GM19372 (cell line): ENCODE data around the gene MAGEA10.
"Not testable (repeated sequence)": the region's sequence is repeated elsewhere in the genome, so short reads cannot be mapped to it uniquely, and the experiment has no call there.

Experiments used
- ATAC-seq: cut with Tn5 transposase; IDR thresholded peaks from one replicate; pipeline ENCODE4 v1.9.1; 2021; ENCODE audit warnings: mild to moderate bottlenecking, low read depth, moderate library complexity; ENCODE audit not compliant: unreplicated experiment

The MAGEA10 gene

GRCh38 chrX:152138388-152138784, at the start of gene MAGEA10:
Gene MAGEA10, minus strand, starts transcription at chrX:152138577. Its CDS starts 2,957 bp downstream, at chrX:152135620.
- no peak for ATAC-seq

DNA sequence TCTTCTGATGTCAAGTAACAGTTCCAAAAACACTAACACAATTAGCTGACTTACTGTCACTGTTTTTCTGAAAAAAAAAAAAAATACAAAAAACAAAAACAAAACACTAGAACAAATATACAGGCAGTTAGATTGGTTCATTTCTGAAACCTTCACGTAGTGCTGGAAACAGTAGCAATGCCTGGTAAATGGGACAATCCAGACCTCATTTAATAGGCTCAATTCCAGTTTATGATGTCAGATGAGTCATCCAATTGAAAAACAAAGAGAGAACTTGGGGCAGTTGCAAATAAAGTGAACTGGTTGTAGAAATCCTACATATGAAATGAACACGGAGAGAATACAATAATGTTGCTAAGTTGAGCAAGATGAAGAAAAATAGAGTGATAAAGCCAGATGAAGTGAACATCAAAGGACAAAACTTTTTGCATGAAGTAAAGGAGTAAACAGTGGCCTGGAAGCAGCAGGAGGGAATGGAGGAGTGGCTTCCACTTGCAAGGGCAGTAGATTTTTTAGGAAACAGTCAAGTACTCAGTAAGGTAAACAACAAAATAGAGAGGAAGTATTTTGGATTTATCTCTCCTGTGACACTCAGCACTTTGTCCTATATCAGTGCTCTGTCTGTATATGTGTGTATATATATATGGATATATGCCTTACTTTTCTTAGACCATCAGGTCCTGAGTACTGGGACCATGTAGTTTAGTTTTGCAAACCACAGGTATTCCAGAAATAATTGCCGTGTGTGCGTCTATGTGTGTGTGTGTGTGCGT, 39.3 kb upstream of the MAGEA10 start:
- ATAC-seq = no peak

- no peak for ATAC-seq
These were observed 38.7 kb upstream of the MAGEA10 start for GRCh38 chrX:152177052-152177451.

- ATAC-seq = not testable (repeated sequence)
These were observed 37.5 kb upstream of the MAGEA10 start for GRCh38 chrX:152175892-152176291.

- not testable (repeated sequence) for ATAC-seq
These were observed 35.5 kb upstream of the MAGEA10 start for GRCh38 chrX:152173923-152174322.

DNA sequence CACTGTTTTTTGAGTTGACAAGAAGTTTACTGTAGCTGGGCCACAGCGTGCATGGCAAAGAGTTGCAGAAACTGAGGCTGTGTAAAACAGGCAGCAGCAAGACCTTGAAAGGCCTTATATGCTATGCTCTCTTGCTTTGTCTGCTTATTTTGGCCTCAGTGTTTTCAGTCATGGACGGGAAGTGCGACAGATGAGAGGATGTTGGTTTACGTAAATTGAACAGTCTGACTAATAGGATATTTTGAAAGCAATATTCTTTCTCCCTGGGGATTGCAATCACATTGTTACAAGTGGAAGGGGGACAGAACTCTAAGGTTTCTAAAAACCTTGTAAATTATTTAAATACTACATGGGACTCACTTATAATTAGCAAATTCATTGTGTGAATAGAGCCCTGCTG, 32.2 kb upstream of the MAGEA10 start:
- ATAC-seq = no peak

- ATAC-seq = no peak
These were observed 26.8 kb upstream of the MAGEA10 start for GRCh38 chrX:152165033-152165743.

DNA sequence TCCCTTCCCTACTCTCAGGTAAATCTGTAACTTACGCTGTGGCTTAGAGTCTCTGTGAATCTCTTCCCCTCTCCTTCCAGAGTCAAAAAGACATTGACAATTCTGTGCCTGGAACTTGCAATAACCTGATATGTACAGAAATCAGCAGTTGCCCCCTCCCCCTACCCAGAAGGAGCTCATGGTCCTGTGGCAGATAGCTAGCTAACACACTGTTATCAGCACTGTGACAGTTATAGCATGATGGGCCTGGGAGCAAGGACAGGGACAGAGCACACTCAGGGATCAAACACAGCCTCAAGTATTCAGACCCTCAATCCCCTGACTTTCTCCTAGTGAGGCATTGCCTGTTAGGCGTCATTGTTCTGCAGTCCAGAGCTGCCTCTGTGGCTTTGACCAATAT, 18.7 kb upstream of the MAGEA10 start:
- no peak for ATAC-seq

- ATAC-seq = no peak
These were observed 17.5 kb upstream of the MAGEA10 start for GRCh38 chrX:152155766-152156310.

DNA sequence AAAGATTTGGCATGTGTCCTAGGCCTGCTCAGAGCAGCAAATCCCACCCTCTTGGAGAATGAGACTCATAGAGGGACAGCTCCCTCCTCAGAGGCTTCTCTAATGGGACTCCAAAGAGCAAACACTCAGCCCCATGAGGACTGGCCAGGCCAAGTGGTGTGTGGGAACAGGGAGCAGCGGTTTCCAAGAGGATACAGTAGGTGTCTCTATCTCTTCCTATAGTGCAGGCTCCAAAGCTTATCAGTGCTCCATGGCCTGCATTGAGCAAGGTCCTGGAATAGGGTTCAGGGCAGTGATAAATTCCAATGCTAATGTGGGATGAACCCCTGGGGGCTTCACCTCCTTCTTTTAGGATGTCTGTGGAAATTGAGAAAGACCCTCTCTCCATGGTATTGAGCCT, 15.7 kb upstream of the MAGEA10 start:
- ATAC-seq = no peak

DNA sequence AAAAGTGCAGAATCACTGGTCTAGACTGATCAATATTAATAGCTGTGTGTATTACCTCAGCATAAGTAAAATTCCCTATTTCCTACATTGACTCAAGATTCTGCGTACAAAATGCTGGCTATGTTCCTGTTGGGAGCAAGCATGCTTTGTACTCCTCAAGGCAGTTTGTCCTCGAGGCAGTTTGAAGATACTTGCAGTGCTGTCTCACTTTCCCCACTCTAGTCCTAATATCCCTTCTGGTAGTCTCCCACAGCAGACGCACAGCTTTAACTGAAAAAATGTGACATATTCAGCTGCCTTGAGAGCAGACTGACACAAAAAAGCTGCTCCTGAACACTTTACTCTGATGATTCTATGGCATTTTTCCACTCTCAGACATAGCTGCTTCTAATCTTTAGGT, 12.9 kb upstream of the MAGEA10 start:
- ATAC-seq = no peak

DNA sequence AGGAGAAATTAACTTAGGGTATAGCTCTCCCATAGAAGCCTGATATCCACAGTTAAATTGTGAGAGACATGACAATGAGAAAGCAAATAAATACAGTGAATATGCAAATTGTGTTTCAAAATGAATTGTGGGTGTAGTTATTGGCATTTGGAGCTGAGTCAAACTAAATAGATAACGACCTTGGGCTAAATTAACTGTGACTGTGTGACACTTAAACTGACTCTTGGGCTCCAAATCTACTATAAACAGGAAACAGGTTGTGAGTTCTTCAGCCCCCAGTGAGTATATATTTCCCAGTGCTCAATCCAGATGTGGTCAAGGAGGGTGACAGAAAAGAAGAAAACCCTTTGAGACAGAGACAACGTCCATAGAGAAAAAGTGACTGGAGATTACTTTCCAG, 11.3 kb upstream of the MAGEA10 start:
- no peak for ATAC-seq

DNA sequence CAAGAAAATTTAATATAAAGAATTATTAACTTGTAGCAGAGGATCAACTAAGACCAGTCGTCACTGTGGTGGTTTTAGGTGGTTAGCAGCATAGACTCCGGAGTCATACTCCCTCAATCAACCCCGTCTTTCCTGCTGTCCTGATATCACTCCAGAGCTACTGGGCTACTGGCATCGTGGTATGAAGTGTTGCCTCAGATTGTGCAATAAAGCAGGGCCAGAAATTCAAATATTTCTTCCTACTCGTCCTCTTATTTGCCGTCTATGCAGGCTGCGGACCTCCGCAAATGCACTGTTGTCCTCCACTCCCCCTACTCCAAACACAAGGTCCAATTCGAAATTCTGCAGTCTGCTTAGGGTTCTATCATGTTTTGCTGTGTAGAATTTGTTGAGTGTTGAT, 1.2 kb upstream of the MAGEA10 start:
- no peak for ATAC-seq

DNA sequence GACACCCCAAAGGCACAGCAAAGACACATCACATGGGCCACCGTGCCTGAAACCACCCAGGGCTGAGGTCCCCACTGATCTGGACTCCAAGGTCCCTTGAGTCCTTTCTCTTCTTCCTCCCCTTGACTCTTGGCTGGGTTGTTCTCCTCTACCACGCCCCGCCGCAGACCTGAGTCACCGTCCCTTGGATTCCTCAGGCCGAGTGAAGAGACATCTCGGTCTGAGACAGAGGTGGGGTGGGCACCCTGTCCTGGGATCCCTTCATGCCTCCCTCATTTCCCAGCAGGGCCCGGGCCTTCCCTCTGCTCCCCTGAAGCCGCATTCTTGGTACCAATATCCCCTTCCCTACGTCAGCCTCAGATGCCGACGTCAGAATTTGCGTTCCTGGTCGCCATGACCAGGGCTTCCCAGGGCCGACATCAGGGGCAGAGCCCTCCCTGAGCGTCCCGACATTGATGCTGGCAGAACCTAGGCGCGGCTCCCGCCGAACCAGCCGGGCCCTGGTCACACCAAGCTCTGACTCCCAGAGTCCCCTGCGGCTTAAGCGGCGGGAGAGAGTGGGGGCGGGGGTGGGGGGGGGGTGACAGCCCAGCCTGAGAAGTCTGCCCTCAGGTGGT, 498 bp downstream of the MAGEA10 start:
- no peak for ATAC-seq

DNA sequence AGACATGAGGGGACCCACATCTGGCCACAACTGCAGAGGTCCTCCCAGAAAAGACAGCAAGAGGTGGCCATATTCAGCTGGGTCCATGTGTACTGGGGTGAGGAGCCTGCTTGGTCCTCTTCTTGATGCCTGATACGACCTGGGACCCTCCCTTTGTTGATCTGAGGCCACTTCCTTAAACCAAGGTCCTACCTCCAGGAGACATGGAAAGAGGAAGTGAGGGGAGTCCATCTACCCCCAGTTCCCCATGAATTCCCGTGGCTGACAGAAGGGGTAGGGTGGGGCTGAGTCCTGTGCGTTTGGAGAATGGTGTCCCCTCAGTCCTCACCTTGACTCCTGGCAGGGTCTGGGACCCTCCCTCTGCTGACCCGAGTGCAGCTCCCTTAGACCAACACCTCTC, 2.1 kb downstream of the MAGEA10 start:
- no peak for ATAC-seq

DNA sequence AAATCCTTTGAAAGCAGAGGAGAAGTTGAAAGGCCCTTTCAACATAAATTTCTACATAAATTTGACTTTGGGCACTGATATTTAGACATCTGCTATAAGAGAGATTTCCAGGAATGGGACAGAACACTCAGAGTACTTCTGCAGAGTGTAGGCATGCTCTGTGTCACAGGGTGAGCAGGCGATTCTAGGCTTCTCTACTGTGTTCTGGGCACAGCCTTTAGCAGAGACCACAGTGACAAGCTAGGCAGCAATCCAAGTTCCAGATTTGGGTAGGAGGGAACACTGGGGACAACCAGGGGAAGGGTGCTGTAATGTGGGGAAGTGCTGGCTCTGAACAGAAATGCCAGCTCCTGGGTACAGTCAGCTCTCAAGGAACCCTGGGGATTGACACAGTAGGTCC, 6.9 kb downstream of the MAGEA10 start:
- ATAC-seq = no peak

DNA sequence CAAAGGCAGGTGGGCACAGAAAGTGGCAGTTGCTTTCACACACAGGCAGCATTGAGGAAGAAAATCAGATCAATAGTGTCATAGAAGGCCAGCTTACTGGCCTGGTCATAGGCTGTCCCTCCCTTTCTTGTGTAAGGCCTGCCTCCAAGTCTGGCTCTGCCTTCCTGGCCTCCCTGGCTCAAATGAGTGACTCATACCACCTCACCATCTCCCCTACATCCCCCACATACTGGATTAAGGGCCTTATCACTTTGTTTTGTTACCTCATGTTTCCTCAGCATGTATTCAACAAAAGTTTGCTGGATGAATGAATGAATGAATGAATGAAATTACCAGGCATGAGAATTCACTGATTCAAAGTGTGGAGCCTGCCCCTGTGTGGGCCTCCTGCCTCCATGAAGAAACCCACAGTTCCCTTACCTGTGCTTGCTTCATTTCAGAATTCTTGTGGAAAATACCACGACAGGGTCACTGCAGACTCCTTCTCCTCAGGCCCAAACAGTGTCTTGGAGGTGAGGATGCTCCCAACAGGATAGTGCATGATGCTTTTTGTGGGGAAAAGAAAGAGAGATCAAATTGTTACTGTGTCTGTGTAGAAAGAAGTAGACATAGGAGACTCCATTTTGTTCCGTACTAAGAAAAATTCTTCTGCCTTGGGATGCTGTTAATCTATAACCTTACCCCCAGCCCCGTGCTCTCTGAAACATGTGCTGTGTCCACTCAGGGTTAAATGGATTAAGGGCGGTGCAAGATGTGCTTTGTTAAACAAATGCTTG, 9.1 kb downstream of the MAGEA10 start:
- ATAC-seq = not testable (repeated sequence)

DNA sequence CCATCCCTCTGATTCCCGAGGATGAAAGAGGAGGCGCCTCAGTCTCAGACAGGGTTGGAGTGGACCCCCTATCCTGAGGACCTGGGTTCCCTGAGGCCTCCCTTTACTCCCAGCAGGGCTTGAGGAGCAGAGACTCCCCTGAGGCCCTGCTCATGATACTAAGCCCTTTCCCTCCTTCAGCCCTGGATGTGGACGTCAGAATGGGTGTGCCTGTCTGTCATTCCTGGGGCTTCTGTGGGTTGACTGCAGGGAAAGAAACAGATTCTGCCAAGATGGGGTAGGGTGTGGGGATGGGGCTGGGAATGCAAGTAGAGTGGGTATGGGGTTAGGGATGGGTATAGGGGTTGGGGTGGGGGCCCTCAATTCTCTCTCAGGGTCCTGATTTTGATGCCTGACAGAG, 21.1 kb downstream of the MAGEA10 start:
- ATAC-seq = no peak

- ATAC-seq = no peak
These were observed 29.9 kb downstream of the MAGEA10 start for GRCh38 chrX:152108527-152108926.

- ATAC-seq = no peak
These were observed 34.5 kb downstream of the MAGEA10 start for GRCh38 chrX:152103866-152104265.

GRCh38 chrX:152086141-152086540, 52.2 kb downstream of the MAGEA10 start:
- no peak for ATAC-seq
